IPS-18c (cell line): ENCODE results near the gene FAM180B.
"Not testable (repeated sequence)": the region's sequence is repeated elsewhere in the genome, so short reads cannot be mapped to it uniquely, and the experiment has no call there.

ENCODE experiments used
- H3K4me3 ChIP-seq: 2 replicates; pipeline ENCODE4 v1.7.0; 2013; ENCODE audit warnings: low read depth, mild to moderate bottlenecking, low read length, moderate library complexity; ENCODE audit not compliant: insufficient read depth
- H3K9me3 ChIP-seq: one replicate; pipeline ENCODE4 v1.6.1; 2013; ENCODE audit warnings: mild to moderate bottlenecking, low read length, moderate library complexity; ENCODE audit not compliant: control insufficient read depth, insufficient read depth

Gene FAM180B

DNA sequence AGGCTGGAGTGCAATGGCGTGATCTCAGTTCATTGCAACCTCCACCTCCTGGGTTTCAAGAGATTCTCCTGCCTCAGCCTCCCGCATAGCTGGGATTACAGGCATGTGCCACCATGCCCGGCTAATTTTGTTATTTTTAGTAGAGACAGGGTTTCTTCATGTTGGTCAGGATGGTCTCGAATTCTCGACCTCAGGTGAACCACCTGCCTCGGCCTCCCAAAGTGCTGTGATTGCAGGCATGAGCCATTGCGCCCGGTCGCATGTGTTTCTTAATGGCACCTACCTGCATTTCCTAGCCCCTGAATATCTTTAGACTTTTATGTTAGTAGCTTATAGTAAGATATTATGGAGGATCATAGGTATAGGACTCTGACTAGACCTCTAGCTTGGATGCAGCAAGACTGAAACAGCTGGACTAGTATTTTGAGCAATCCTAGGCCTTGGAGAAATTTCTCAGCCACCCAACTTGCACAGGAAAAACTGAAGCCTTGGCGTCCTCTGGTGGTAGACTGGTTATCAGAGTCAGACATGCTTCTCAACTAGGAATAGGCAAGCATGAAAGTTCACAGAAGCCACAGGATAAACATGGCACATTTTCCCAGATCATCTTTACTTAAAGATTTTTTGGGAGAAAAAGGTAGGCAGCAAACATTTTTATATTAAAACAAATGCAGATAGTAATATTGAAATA, 30.4 kb downstream of the FAM180B start:
- Histone ChIP-seq H3K9me3 (no peaks in the 10 kb centered on the region), H3K4me3 (no peak overlapping the region)

DNA sequence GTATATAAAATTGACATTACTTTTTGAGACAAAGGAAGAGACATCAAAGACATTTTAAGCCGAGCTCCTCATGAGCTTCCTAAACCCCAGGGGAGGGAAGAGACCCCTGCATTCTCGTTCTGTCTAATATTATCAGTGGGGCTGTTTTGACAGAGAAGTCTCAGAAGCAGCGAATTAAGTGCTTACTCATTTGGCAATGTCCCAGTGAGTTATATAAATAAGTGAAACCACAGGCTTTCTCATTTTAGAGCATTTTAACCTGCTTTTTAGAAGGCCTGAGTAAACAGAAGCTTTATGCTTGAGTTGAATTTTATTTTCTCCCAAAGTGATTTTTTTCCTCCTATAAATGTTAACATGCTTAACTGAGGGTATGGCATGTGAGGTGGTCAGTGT, 30.9 kb downstream of the FAM180B start:
- H3K4me3 ChIP-seq: no peak overlapping the region
- H3K9me3 ChIP-seq: no peaks in the 10 kb centered on the region

DNA sequence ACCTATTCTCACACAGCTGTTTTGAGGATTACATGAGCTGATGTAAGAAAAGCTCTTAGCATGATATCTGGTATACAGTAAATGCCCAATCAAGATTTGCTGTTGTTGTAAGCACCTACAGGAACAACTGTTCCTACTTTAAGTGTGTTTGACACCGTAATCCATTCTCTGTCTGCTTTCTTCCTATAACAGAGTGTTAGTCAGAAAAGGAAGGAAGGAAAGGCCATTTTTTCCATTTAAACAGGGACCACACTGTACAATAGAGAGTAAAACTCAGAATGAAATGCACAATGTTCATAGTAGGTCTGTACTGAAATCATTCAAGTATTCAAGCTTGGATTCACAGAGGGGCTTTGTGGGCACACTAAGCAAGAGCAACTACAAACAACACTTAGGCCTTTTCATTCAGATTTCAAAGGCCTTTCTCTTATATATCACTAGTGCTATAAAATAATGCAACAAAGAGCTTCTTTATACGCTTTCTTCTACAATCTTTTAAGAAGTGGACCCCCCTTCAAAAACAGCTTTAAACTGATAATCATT, 34.4 kb downstream of the FAM180B start:
- Histone ChIP-seq H3K4me3 (no peak overlapping the region), H3K9me3 (no peaks in the 10 kb centered on the region)

DNA sequence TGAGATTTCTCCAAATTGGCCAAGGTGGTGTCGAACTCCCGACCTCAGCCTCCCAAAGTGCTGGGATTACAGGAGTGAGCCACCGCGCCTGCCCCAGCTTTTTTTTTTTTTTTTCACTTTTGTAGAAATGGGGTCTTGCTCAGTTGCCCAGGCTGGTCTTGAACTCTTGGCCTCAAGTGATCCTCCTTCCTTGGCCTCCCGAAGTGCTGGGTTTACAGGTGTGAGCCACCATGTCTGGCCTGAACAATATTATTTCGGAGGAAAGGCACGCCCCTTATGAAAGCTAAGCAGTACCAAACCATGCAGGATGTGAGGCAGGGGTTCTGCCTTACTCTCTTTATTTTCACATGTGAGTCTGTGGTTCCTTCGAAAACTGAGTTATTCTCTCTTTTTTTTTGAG, 39.8 kb downstream of the FAM180B start:
- H3K4me3 ChIP-seq: no peak overlapping the region
- H3K9me3 ChIP-seq: no peaks in the 10 kb centered on the region

DNA sequence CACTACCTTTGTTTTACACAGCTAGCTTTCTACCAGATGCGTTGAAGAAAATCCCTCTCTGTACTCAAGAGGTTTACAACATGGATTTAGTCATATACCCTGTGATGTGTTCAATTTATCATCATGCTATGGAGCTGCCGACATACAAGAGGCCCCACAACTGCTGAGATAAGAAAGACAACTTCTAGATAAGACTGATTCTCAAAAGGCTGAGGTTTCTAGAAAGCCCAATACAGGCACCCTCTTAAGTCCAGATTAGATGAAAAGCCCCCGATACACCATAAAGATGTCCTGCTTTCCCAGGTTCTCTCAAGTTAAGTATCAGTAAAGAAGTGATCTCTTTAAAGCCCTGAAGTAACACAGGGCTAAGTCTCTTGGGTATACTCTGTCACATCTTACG, 41.5 kb downstream of the FAM180B start:
- no peak overlapping the region for H3K4me3 ChIP-seq
- H3K9me3 ChIP-seq: no peaks in the 10 kb centered on the region

DNA sequence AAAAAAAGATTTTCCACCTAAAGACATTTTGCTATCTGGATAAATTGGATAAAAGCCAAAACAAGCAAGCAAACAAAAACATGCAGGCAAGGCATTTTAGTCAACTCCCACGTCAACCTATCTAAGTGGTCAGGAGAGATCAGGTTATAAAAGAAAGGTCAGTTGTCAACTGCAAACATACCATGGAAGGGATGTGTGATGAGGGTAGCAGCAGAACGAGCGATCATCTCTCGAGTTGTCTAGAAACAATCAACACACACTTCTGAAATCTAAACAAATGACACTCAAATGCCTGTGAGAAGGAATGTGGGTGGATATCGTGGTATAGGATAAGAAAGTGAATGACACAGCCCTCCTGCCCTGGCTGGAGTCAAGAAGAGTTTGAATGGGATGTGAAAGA, 45.0 kb downstream of the FAM180B start:
- H3K4me3 ChIP-seq: no peak overlapping the region

DNA sequence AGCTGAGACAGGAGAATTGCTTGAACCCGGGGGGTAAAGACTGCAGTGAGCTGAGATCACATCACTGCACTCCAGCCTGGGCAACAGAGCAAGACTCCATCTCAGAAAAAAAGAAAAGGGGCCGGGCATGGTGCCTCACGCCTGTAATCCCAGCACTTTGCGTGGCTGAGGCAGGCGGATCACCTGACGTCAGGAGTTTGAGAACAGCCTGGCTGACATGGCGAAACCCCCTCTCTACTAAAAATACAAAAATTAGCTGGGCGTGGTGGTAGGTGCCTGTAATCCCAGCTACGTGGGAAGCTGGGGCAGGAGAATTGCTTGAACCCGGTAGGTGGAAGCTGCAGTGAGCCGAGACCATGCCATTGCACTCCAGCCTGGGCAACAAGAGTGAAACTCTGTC, 49.9 kb downstream of the FAM180B start:
- H3K4me3 ChIP-seq, H3K9me3 ChIP-seq: not testable (repeated sequence)

More for the DNA sequence above, 45.0 kb downstream of the FAM180B start:
- no peaks in the 10 kb centered on the region for H3K9me3 ChIP-seq
